GM19023 (cell line): ENCODE data around the gene NDUFAB1.
"Not testable (repeated sequence)": the region's sequence is repeated elsewhere in the genome, so short reads cannot be mapped to it uniquely, and the experiment has no call there.

Experiments
- ATAC-seq: cut with Tn5 transposase; IDR thresholded peaks from one replicate; pipeline ENCODE4 v1.9.1; 2021; ENCODE audit warnings: mild to moderate bottlenecking, moderate library complexity; ENCODE audit not compliant: unreplicated experiment

Gene NDUFAB1

GRCh38 chr16:23584186-23585076 is 11.7 kb downstream of the NDUFAB1 start:
- no peak for ATAC-seq

- ATAC-seq = not testable (repeated sequence)
These were observed 12.8 kb downstream of the NDUFAB1 start for GRCh38 chr16:23583271-23583670.

- ATAC-seq = no peak
These were observed 14.4 kb downstream of the NDUFAB1 start for GRCh38 chr16:23581764-23582163.

- ATAC-seq = no peak
These were observed 15.7 kb downstream of the NDUFAB1 start for GRCh38 chr16:23580391-23580790.

GRCh38 chr16:23579371-23579770 is 16.7 kb downstream of the NDUFAB1 start:
- no peak for ATAC-seq

GRCh38 chr16:23578101-23578830 is 17.9 kb downstream of the NDUFAB1 start:
- no peak for ATAC-seq

GRCh38 chr16:23577493-23577892 is 18.6 kb downstream of the NDUFAB1 start:
- no peak for ATAC-seq

GRCh38 chr16:23575834-23576233 is 20.3 kb downstream of the NDUFAB1 start:
- ATAC-seq = no peak

- ATAC-seq = no peak
These were observed 22.3 kb downstream of the NDUFAB1 start for GRCh38 chr16:23573817-23574216.

- no peak for ATAC-seq
These were observed 23.7 kb downstream of the NDUFAB1 start for GRCh38 chr16:23572394-23572793.

- ATAC-seq = no peak
These were observed 24.2 kb downstream of the NDUFAB1 start for GRCh38 chr16:23571895-23572294.

GRCh38 chr16:23570992-23571632 is 25.0 kb downstream of the NDUFAB1 start:
- no peak for ATAC-seq

- ATAC-seq = no peak
These were observed 28.5 kb downstream of the NDUFAB1 start for GRCh38 chr16:23567602-23568001.

GRCh38 chr16:23566724-23567123 is 29.4 kb downstream of the NDUFAB1 start:
- ATAC-seq = no peak

GRCh38 chr16:23564575-23565363 is 31.3 kb downstream of the NDUFAB1 start:
- no peak for ATAC-seq

GRCh38 chr16:23563186-23563585 is 32.9 kb downstream of the NDUFAB1 start:
- no peak for ATAC-seq

GRCh38 chr16:23562505-23562904 is 33.6 kb downstream of the NDUFAB1 start:
- ATAC-seq = no peak

- no peak for ATAC-seq
These were observed 34.5 kb downstream of the NDUFAB1 start for GRCh38 chr16:23561586-23561985.

- peak; percentile 16 for ATAC-seq
These were observed 38.1 kb downstream of the NDUFAB1 start for GRCh38 chr16:23557779-23558702.
